Motor neuron (in vitro differentiated cells): ENCODE measurements around the gene AURKA. TPM values are rescaled to one million over a fixed set of nuclear protein-coding genes. Genes with fewer than 3 reads are reported as not detected.

ENCODE experiments used
- ATAC-seq, 8 experiments: fragments of 200-7000 bp; cut with Tn5 transposase; replicated peaks in 6 of 8; 2 replicates each; pipeline ENCODE4 v1.8.0; 2021; ENCODE audit warnings: mild to moderate bottlenecking in 8 of 8, moderate library complexity in 8 of 8
- H3K27ac ChIP-seq, 2 donors: fragments of 250-450 bp; sonication (Bioruptor Pico); 2 replicates each; pipeline ENCODE4 v1.9.0; 2021; ENCODE audit warnings: antibody characterized with exemption in 2 of 2, mild to moderate bottlenecking in 2 of 2, moderate library complexity in 1 of 2
- H3K4me1 ChIP-seq, 2 donors: fragments of 250-450 bp; sonication (Bioruptor Pico); replicated peaks in 1 of 2; 2 replicates each; pipeline ENCODE4 v1.6.1; 2021; ENCODE audit warnings: antibody characterized with exemption in 2 of 2, mild to moderate bottlenecking in 2 of 2, moderate library complexity in 1 of 2
- H3K4me3 ChIP-seq, 5 donors: fragments of 250-450 bp; sonication (Bioruptor Pico); 2 replicates each; pipeline ENCODE4 v1.9.0; 2021; ENCODE audit warnings: antibody characterized with exemption in 5 of 5, mild to moderate bottlenecking in 5 of 5, moderate library complexity in 4 of 5
- WGBS, 10 experiments: fragments of 450-650 bp; shearing (Covaris generic); methylation state at CpG; one replicate each; pipeline ENCODE4 v1.0.0; 2022; 5-methylcytosine and 5-hydroxymethylcytosine counted together
- in situ Hi-C, 9 experiments: fragments of 400-800 bp; cut with MboI; loops; one replicate each; pipeline ENCODE4 v1.15.0; 2021; ENCODE audit warnings: low sequenced_read_pairs in 9 of 9, low pct_unique_long_range_greater_than_20kb in 2 of 9; ENCODE audit not compliant: unreplicated experiment in 9 of 9
- total RNA-seq, 8 experiments: library from RNA; unstranded; fragments of 300-600 nt; gene quantifications; 2 replicates each; pipeline versions ENCODE4 v1.2.3 to v1.2.4, GENCODE V29; 2022

Gene AURKA
- 10 to 100 TPM in 3 of 8 experiments, 1 to 10 TPM in 5; 2.1 to 46.6 (median 6.3) TPM for total RNA-seq

- Histone ChIP-seq H3K4me1 (peaks cover 9 to 11% of the 10 kb centered on the region in 2 donors), H3K4me3 (peak within 1 kb of the TSS; percentile 42 to 73 (median 53)), H3K27ac (peak within 1 kb of the TSS; percentile 63 to 90)
- in situ Hi-C loops = no loop called here
- WGBS, 10 experiments = 0 to 2% (median 0%) methylated on average over 1 to 18 of the region's 53 CpGs; no CpG with 5 or more reads in 2 of the 10 experiments
- peak; percentile 91 to 96 (median 94) for ATAC-seq
Measured at GRCh38 chr20:56392132-56392880, at the start of gene AURKA, which contains the start of gene CSTF1. Gene AURKA, minus strand, starts transcription at chr20:56392215. Its CDS starts 4,018 bp downstream, at chr20:56388197. Gene CSTF1, plus strand, starts transcription at chr20:56392645. Its CDS starts 2,908 bp downstream, at chr20:56395553.

- in situ Hi-C loops = no loop called here
Measured at GRCh38 chr20:56440346-56441007, 48.5 kb upstream of the AURKA start.

GRCh38 chr20:56439771-56440291 lies 47.8 kb upstream of the AURKA start:
- no peak overlapping the region for H3K4me3 ChIP-seq
- WGBS, 10 experiments = 0 to 83% (median 40%) methylated on average over 1 to 4 of the region's 5 CpGs; no CpG with 5 or more reads in 3 of the 10 experiments
- in situ Hi-C loops = no loop called here
- H3K4me1 ChIP-seq = no peaks in the 10 kb centered on the region
- H3K27ac ChIP-seq = no peak overlapping the region
- no peak for ATAC-seq

More at GRCh38 chr20:56440346-56441007, 48.5 kb upstream of the AURKA start:
- no peak for ATAC-seq
- 73 to 100% (median 87%) methylated on average over 1 to 4 of the region's 4 CpGs; no CpG with 5 or more reads in 2 of the 10 experiments for WGBS, 10 experiments
- no peak overlapping the region for H3K27ac ChIP-seq
- no peaks in the 10 kb centered on the region for H3K4me1 ChIP-seq
- H3K4me3 ChIP-seq = no peak overlapping the region

- 72 to 100% (median 97%) methylated on average over 1 to 4 of the region's 4 CpGs; no CpG with 5 or more reads in 2 of the 10 experiments for WGBS, 10 experiments
- ATAC-seq = no peak
- H3K4me3 ChIP-seq = no peak overlapping the region
- no peak overlapping the region for H3K27ac ChIP-seq
- in situ Hi-C loops = no loop called here
- no peaks in the 10 kb centered on the region for H3K4me1 ChIP-seq
Measured at GRCh38 chr20:56438284-56438683, 46.3 kb upstream of the AURKA start.

- 57 to 96% (median 63%) methylated on average over 1 to 9 of the region's 20 CpGs; no CpG with 5 or more reads in 3 of the 10 experiments for WGBS, 10 experiments
- in situ Hi-C loops = no loop called here
- Histone ChIP-seq H3K4me3 (no peak overlapping the region), H3K4me1 (no peaks in the 10 kb centered on the region), H3K27ac (no peak overlapping the region)
- no peak for ATAC-seq
Measured at GRCh38 chr20:56437196-56437960, 45.4 kb upstream of the AURKA start.

- ATAC-seq = peak in 5 of 8 experiments; percentile 33 to 94 (median 78)
- H3K4me3 ChIP-seq = no peak overlapping the region
- in situ Hi-C loops = no loop called here
- no peaks in the 10 kb centered on the region for H3K4me1 ChIP-seq
- 0 to 96% (median 78%) methylated on average over 2 to 5 of the region's 6 CpGs; no CpG with 5 or more reads in 3 of the 10 experiments for WGBS, 10 experiments
- H3K27ac ChIP-seq = no peak overlapping the region
Measured at GRCh38 chr20:56433880-56434255, 41.9 kb upstream of the AURKA start.

- WGBS, 10 experiments = 0 to 83% (median 42%) methylated on average over 2 to 3 of the region's 3 CpGs; no CpG with 5 or more reads in 4 of the 10 experiments
- Histone ChIP-seq H3K27ac (no peak overlapping the region), H3K4me1 (no peaks in the 10 kb centered on the region), H3K4me3 (no peak overlapping the region)
- ATAC-seq = peak in 3 of 8 experiments; percentile 12 to 58 (median 52)
- in situ Hi-C loops = no loop called here
Measured at GRCh38 chr20:56433221-56433879, 41.3 kb upstream of the AURKA start.

- no peak overlapping the region for H3K27ac ChIP-seq
- no peak overlapping the region for H3K4me3 ChIP-seq
- ATAC-seq = no peak
- no peaks in the 10 kb centered on the region for H3K4me1 ChIP-seq
- 0 to 95% (median 70%) methylated on average over 1 to 3 of the region's 3 CpGs; no CpG with 5 or more reads in 1 of the 10 experiments for WGBS, 10 experiments
- in situ Hi-C loops = no loop called here
Measured at GRCh38 chr20:56431471-56431870, 39.5 kb upstream of the AURKA start.

- in situ Hi-C loops = no loop called here
- H3K27ac ChIP-seq = no peak overlapping the region
- WGBS, 10 experiments = 10 to 100% (median 75%) methylated on average over 1 of the region's 1 CpG; no CpG with 5 or more reads in 3 of the 10 experiments
- no peak overlapping the region for H3K4me3 ChIP-seq
- no peak for ATAC-seq
- no peaks in the 10 kb centered on the region for H3K4me1 ChIP-seq
Measured at GRCh38 chr20:56430957-56431356, 38.9 kb upstream of the AURKA start.

GRCh38 chr20:56430461-56430860 lies 38.4 kb upstream of the AURKA start:
- Histone ChIP-seq H3K27ac (no peak overlapping the region), H3K4me3 (no peak overlapping the region), H3K4me1 (no peaks in the 10 kb centered on the region)
- WGBS, 10 experiments = 32 to 100% (median 49%) methylated on average over 1 to 4 of the region's 4 CpGs; no CpG with 5 or more reads in 2 of the 10 experiments
- in situ Hi-C loops = no loop called here
- peak in 1 of 8 experiments; percentile 23 for ATAC-seq

- ATAC-seq = no peak
- WGBS, 10 experiments = 0 to 80% (median 24%) methylated on average over 1 to 4 of the region's 4 CpGs; no CpG with 5 or more reads in 2 of the 10 experiments
- in situ Hi-C loops = no loop called here
- Histone ChIP-seq H3K4me1 (no peaks in the 10 kb centered on the region), H3K4me3 (no peak overlapping the region), H3K27ac (no peak overlapping the region)
Measured at GRCh38 chr20:56429941-56430340, 37.9 kb upstream of the AURKA start.

GRCh38 chr20:56429502-56429901 lies 37.5 kb upstream of the AURKA start:
- H3K4me1 ChIP-seq = no peaks in the 10 kb centered on the region
- in situ Hi-C loops = no loop called here
- no peak for ATAC-seq
- H3K4me3 ChIP-seq = no peak overlapping the region
- 30 to 93% (median 62%) methylated on average over 1 to 6 of the region's 6 CpGs; no CpG with 5 or more reads in 1 of the 10 experiments for WGBS, 10 experiments
- H3K27ac ChIP-seq = no peak overlapping the region
